GM23338 (cell line): Measurements from ENCODE around the gene MUC12.

Experiments used
- EZH2 ChIP-seq: fragments of 200-600 bp; sonication (generic); IDR thresholded peaks from one replicate; pipeline ENCODE4 v1.8.0; 2017; ENCODE audit warnings: antibody characterized with exemption, mild to moderate bottlenecking, low read depth; ENCODE audit not compliant: unreplicated experiment
- JUNB ChIP-seq: IDR thresholded peaks from one replicate; pipeline ENCODE4 v1.6.1; 2016; ENCODE audit warnings: antibody characterized with exemption; ENCODE audit not compliant: unreplicated experiment
- TF ChIP-seq, protein P1 (sequence below), 2 experiments: fragments of 200-600 bp in 1 of 2; sonication (generic) in 1 of 2; conservative IDR thresholded peaks; 2 replicates each; pipeline versions ENCODE4 v1.5.1 to v1.6.1; 2016 to 2017; ENCODE audit warnings: antibody characterized with exemption in 2 of 2, low read depth in 2 of 2, mild to moderate bottlenecking in 2 of 2, moderate library complexity in 1 of 2

GRCh38 chr7:100946766-100947365 lies 22.5 kb upstream of the MUC12 start:
- TF ChIP-seq JUNB, result no peak
- TF ChIP-seq, protein P1, sequence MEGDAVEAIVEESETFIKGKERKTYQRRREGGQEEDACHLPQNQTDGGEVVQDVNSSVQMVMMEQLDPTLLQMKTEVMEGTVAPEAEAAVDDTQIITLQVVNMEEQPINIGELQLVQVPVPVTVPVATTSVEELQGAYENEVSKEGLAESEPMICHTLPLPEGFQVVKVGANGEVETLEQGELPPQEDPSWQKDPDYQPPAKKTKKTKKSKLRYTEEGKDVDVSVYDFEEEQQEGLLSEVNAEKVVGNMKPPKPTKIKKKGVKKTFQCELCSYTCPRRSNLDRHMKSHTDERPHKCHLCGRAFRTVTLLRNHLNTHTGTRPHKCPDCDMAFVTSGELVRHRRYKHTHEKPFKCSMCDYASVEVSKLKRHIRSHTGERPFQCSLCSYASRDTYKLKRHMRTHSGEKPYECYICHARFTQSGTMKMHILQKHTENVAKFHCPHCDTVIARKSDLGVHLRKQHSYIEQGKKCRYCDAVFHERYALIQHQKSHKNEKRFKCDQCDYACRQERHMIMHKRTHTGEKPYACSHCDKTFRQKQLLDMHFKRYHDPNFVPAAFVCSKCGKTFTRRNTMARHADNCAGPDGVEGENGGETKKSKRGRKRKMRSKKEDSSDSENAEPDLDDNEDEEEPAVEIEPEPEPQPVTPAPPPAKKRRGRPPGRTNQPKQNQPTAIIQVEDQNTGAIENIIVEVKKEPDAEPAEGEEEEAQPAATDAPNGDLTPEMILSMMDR (conservative IDR thresholded peaks at IDR 0.05; ENCODE audit: low read depth in 2 of 2), result no peak
- no peak for TF ChIP-seq EZH2
